NCI-H526 treated with DMSO at 0.1 percent for 48 hours (cell line): Measurements from ENCODE around the gene UBE2QL1.

Source experiments
- DNase-seq: peaks from one replicate; lab custom pipeline; 2025; lab: John Stamatoyannopoulos, UW

UBE2QL1 gene

DNA sequence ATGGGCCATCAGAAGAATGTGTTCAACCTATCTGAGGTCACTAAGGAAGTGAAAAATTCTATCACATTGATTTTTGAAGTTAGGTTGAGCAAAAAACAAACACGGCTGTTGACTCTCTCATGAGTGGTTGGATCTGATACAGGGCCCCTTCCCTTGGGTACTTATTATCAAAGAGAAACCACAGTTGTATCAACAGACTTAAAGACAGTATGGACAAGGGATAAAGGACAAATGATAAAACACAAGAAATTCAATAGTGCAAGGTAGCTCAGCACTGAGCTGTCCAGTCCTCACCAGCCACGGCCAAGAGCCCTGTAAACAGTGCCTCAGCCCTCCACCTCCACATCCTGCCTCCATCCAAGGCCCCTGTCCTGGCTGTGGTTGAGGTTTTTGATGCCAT, 86.9 kb downstream of the UBE2QL1 start:
- DNase-seq, result no peak

- DNase-seq, result no peak
Observed at GRCh38 chr5:6539060-6539459, 90.4 kb downstream of the UBE2QL1 start.

DNA sequence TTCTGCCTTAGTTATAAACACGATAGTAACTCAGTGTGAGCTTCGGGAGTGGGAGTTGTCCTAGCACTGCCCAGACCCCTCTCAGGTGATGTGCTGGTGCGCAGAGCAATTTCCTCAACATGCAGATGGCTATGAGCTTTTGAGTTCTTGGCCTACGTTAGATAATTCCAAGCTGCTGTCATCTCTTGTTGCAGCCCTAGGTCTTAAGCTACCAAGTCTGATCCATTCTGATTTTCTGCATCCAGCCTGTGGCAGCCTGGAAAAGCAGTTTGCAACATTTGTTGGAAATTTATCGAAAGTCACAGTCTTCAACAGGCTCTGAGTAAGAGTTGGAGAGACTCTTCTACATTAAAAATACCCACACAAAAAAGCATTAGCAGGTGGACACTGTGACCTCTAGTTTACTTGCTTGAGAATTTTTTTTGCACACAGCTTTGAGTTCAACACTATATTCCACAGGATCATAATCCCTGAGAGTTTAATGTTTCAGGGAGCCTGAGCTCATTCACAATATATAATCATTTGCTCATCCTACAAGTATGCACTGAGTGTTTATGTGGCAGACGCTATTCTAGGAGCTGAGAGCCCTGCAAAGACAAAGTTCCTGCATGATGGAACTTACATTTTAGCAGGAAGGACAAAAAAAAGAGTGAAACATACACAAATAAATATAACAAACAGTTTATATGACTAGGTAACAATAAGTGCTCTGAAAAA, 91.6 kb downstream of the UBE2QL1 start:
- no peak for DNase-seq

DNA sequence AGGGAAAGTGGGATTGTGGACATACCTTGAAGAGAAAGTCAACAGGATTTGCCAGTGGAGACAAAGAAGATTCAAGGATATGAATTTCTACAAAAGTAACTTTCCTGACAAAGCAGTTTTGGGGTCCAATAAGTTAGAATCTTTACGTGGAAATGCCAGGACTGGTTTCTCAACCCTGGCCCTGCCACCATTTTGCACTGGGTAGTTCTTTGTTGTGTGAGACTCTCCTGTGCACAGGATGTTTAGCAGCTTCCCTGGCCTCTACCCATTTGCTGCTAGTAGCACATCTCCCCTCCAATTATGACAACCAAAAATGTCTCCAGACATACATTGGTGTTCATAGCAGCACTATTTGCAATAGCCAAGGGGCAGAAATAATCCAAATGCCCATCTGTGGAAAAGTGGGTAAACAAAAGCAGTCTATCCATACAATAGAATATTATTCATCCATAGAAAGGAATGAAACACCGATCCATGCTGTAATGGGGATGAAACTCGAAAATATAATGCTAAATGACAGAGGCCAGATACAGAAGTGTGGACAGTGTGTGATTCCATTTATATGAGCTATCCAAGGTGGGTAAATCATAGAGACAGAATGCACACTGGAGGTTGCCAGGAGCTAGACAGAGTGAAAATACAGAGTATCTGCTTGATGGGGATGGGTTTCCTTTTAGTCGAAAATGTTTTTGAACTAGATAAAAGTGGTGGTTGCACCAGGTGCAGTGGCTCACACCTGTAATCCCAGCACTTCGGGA, 92.8 kb downstream of the UBE2QL1 start:
- no peak for DNase-seq

DNA sequence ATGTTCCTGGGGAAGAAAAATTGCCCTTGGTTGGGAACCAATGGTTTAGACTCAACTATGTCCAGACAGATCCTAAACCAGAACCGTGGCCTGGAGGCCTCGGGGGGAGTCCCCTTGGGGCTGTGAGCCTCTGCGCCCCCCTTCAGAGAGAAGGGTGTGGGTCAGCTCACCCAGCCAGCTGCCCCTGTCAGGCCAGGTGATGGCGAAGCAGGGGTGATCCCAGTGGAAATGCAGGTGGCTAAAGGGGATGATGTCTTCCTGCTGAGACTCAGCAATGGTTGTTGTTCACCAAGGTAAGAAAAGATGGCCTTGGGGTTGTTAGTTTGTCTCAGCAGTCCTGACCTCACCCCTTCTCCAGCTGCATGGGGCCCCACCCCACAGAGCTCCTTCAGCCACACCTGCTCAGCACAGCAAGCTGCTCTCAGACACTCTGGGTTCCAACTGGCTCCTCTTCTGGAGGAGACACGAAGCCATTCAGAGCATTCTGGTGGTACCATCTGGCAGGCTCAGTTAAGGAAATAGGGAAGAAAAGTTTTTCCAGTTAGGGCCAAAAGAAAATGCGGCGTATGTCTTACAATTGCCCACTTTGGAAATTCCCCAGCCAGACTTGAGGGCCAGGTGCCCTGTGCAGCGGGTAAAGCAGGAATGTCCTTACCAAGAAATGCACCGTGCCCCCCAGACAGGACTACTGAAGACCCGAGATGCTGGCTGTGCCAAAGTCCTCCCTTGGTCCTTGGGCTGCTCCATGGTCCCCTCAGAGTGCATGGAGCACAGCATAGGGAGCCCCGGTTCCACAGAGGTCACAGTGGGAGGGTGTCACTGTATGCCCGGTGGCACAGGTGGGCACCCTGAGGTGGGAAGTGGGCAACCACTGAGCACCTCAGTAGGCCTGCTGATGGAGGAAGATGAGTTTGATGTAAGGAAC, 94.0 kb downstream of the UBE2QL1 start:
- DNase-seq, result no peak

DNA sequence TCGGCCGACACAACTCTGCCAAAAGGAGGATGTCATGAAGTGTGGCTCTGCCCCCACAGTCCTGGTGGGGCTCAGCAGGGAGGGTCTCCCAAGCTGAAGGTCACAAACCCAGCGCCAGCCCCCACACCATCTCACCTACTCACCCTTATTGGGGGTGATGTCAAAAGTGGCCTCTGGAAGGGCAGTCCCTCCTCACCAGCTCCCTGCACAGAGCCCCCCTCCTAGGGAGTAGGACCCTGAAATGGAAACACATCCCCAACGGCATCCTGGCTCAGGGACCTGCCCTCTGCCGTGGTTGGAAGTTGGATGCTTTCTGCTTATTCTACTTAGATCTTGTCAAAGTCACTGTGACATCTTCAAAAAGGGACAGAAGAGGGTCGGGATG, 94.7 kb downstream of the UBE2QL1 start:
- no peak for DNase-seq

GRCh38 chr5:6543830-6544560, 95.3 kb downstream of the UBE2QL1 start:
- DNase-seq, result no peak
